ENCODE measurements around the gene TSHZ2.

DNA sequence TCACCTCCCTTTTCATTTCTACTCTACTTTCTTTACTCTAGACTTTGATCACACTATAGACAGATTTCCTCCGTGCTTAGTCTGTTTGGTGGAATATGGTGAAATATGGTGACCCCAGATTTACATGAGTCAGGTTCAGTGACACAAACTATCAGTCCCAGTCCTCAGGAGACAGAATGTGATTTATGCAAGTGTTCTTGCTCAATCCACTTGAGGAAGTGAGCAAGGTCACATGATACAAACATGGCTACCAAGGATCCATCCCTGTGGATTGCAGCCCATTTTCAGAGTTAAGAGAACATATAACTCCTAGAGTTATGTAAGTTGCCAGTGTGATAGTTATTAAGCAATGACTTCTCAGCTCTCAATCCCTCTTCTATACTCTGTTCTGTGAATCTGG is 23.7 kb upstream of the TSHZ2 start:
- TF ChIP-seq, protein P1, sequence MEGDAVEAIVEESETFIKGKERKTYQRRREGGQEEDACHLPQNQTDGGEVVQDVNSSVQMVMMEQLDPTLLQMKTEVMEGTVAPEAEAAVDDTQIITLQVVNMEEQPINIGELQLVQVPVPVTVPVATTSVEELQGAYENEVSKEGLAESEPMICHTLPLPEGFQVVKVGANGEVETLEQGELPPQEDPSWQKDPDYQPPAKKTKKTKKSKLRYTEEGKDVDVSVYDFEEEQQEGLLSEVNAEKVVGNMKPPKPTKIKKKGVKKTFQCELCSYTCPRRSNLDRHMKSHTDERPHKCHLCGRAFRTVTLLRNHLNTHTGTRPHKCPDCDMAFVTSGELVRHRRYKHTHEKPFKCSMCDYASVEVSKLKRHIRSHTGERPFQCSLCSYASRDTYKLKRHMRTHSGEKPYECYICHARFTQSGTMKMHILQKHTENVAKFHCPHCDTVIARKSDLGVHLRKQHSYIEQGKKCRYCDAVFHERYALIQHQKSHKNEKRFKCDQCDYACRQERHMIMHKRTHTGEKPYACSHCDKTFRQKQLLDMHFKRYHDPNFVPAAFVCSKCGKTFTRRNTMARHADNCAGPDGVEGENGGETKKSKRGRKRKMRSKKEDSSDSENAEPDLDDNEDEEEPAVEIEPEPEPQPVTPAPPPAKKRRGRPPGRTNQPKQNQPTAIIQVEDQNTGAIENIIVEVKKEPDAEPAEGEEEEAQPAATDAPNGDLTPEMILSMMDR (IDR thresholded peaks at IDR 0.05), result no peak
- no peak for TF ChIP-seq POLR2AphosphoS5 (IDR thresholded peaks at IDR 0.05; ENCODE audit: insufficient read depth in 1 of 2, low read depth in 1 of 2)
- no peak for TF ChIP-seq POLR2A (IDR thresholded peaks at IDR 0.05)

All from vagina (tissue), 2 donors.